ENCODE measurements around the gene CNN2. TPM values are rescaled to one million over a fixed set of nuclear protein-coding genes. Genes with fewer than 3 reads are reported as not detected.
A peak's percentile ranks its signal among the peaks of the same experiment; 100 is the strongest.

Gene CNN2
- total and polyA plus RNA-seq, 2 of the 13 experiments (the other 11 are each of a cell fraction or from before 2014, with no cell fraction given): 63.6 to 70.0 TPM

DNA sequence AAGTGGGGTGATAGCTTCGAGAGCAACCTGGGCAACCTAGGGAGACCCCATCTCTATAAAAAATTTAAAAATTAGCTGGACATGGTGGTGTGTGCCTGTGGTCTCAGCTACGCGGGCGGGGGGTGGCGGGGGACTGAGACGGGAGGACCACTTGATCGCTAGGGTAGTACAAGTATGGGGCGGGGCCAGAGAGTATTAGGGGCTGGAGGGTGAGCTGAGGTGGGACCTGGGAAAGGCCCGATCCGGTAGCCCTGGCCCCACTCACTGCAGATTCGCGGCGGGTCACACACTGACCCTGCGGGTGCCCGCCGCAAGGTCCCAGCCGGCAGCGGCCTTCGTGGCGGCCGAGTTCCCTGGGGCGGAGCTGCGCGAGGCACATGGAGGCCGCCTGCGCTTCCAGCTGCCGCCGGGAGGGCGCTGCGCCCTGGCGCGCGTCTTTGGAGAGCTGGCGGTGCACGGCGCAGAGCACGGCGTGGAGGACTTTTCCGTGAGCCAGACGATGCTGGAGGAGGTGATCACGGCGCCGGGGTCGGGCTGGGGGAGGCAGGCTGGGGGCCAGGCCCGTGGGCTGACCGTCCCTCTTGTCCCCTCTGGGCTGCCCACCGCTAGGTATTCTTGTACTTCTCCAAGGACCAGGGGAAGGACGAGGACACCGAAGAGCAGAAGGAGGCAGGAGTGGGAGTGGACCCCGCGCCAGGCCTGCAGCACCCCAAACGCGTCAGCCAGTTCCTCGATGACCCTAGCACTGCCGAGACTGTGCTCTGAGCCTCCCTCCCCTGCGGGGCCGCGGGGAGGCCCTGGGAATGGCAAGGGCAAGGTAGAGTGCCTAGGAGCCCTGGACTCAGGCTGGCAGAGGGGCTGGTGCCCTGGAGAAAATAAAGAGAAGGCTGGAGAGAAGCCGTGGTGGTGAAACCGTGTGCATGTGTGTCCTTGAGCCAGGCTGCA, 38.5 kb downstream of the CNN2 start (continued):
- TF ChIP-seq, protein P1, sequence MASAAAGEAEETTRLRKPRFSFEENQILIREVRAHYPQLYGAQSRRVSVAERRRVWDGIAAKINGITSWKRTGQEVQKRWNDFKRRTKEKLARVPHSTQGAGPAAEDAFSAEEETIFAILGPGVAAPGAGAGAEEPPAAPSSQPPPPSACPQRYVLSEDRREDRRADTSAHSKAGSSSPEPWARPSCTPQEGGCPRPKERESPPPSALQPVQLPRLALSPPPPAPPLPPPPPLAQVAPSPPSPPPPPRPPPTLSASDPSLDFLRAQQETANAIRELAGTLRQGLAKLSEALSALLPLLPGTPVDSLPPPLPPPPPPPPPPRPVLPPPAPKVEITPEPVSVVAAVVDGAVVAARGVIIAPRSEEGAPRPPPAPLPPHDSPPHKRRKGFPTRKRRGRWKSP (CRISPR knock-in tag; IDR thresholded peaks at IDR 0.05): peak; percentile 77; the same call in 1 of the 2 replicates
- TF ChIP-seq ZNF83 (CRISPR knock-in tag; IDR thresholded peaks at IDR 0.05; ENCODE audit: borderline replicate concordance) (no peak), TEAD3 (CRISPR knock-in tag; optimal IDR thresholded peaks at IDR 0.05; ENCODE audit: borderline replicate concordance) (peak; percentile 44), ERF (CRISPR knock-in tag; IDR thresholded peaks at IDR 0.05) (peak; percentile 33; the same call in 1 of the 2 replicates), ZNF138 (CRISPR knock-in tag; IDR thresholded peaks at IDR 0.05; ENCODE audit: low read depth) (no peak), ZNF232 (CRISPR knock-in tag; IDR thresholded peaks at IDR 0.05; ENCODE audit: borderline replicate concordance) (peak; percentile 81)

DNA sequence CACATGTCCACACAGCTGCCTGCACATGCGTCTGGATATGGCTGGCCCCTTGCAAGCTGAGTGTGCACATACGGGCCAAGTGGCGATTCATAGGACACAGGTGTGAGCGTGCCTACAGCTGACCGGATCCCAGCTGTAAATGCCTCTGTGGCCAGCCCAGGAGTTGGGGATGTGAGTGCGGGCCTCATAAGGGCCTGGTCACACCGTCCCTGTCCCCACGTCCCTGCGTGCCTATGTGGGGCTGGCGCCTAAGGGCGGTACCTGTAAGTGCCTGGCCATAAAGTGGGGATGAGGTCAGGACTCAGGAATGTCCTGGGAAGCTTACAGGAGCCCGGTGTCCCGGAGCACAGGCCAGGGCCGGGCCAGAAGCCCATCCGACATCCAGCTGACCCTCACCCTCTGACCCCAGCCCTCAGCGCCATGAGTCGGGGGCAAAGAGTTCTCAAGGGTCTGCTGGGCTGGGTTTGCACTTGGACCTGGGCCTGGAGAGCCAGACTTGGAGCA, 39.2 kb downstream of the CNN2 start:
- peak overlapping the region; percentile 6 for H3K27ac ChIP-seq (ENCODE audit: extremely low read length, insufficient read depth, low read length)
- H3K27me3 ChIP-seq (ENCODE audit: control insufficient read depth in 1 of 2, insufficient read depth in 2 of 2, low read length in 2 of 2): no peaks in the 10 kb centered on the region
- WGBS (ENCODE audit: low lambda C conversion rate): 8% methylated on average over 11 of the region's 17 CpGs
- no peaks in the 10 kb centered on the region for H3K36me3 ChIP-seq (replicated peaks in 1 of 2; ENCODE audit: control insufficient read depth in 1 of 2, insufficient read depth in 2 of 2, low read length in 2 of 2)
- no peaks in the 10 kb centered on the region for H3K79me2 ChIP-seq (ENCODE audit: insufficient read depth, low read length)
- H3K4me2 ChIP-seq (ENCODE audit: low read depth, low read length): peak overlapping the region; percentile 86
- ATAC-seq (peak; percentile 50), FAIRE-seq (no peak), DNase-seq (ENCODE audit: low spot score) (no peak)
- peak overlapping the region in 2 of 3 experiments; percentile 33 to 78; a peak in 4 of 6 replicates for H3K4me3 ChIP-seq (replicated peaks in 1 of 3; ENCODE audit: insufficient read depth in 1 of 3, low read depth in 2 of 3, low read length in 3 of 3)
- H3K9ac ChIP-seq (ENCODE audit: insufficient read depth, low read depth, low read length): no peak overlapping the region
- H2AFZ ChIP-seq (ENCODE audit: low read length): no peak overlapping the region
- no TSS peak for BruUV-seq (replicated peaks)
- no peaks in the 10 kb centered on the region for H3K9me3 ChIP-seq (ENCODE audit: low read length)
- H4K20me1 ChIP-seq (ENCODE audit: insufficient read depth, low read length): no peaks in the 10 kb centered on the region
- ChIA-PET POLR2A (interaction anchor here (0.7 to 2.7 kb wide), 8 partner anchors 10 to 39 kb away, joined by 3 to 10 read pairs (median 4); partner anchors contain the start of genes ABCA7 and GPX4), CTCF (ENCODE audit: low intra/inter-chr PET ratio, low total read pairs) (no interaction called here)
- intact Hi-C loops (cut with micrococcal nuclease; ENCODE audit: unreplicated experiment): no loop called here
- H3K4me1 ChIP-seq (ENCODE audit: insufficient read depth, low read length): peaks cover 37% of the 10 kb centered on the region
- in situ Hi-C loops (cut with HindIII; ENCODE audit: extremely low pct_ligation_motif_present, low pct_unique_long_range_greater_than_20kb): loop anchor here (5.0 kb wide), 1 partner anchor 37 kb away; the partner anchor contains the start of gene GPX4
- TF ChIP-seq, protein P2, sequence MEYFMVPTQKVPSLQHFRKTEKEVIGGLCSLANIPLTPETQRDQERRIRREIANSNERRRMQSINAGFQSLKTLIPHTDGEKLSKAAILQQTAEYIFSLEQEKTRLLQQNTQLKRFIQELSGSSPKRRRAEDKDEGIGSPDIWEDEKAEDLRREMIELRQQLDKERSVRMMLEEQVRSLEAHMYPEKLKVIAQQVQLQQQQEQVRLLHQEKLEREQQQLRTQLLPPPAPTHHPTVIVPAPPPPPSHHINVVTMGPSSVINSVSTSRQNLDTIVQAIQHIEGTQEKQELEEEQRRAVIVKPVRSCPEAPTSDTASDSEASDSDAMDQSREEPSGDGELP (IDR thresholded peaks at IDR 0.05; ENCODE audit: borderline replicate concordance, low read depth): peak; percentile 78; the same call in 1 of the 2 replicates
- no peak for TF ChIP-seq ATF7 (IDR thresholded peaks at IDR 0.05)
- TF ChIP-seq ATF7 (CRISPR knock-in tag; IDR thresholded peaks at IDR 0.05): peak; percentile 64; the same call in 1 of the 2 replicates
- TF ChIP-seq ATF7-NPFF (CRISPR knock-in tag; IDR thresholded peaks at IDR 0.05; ENCODE audit: low read depth): 0 out of 2 replicates have a peak, but pooled peaks have one; percentile 37
- TF ChIP-seq TCF7 (IDR thresholded peaks at IDR 0.05; ENCODE audit: low read depth): no peak
- TF ChIP-seq, protein P3, sequence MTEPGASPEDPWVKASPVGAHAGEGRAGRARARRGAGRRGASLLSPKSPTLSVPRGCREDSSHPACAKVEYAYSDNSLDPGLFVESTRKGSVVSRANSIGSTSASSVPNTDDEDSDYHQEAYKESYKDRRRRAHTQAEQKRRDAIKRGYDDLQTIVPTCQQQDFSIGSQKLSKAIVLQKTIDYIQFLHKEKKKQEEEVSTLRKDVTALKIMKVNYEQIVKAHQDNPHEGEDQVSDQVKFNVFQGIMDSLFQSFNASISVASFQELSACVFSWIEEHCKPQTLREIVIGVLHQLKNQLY (CRISPR knock-in tag; IDR thresholded peaks at IDR 0.05): no peak
- TF ChIP-seq ZNF572 (CRISPR knock-in tag; IDR thresholded peaks at IDR 0.05): 0 out of 2 replicates have a peak, but pooled peaks have one; percentile 9
- TF ChIP-seq ZC3H13 (CRISPR knock-in tag; IDR thresholded peaks at IDR 0.05): peak; percentile 86; the same call in 1 of the 2 replicates
- TF ChIP-seq CAMTA2 (CRISPR knock-in tag; IDR thresholded peaks at IDR 0.05; ENCODE audit: borderline replicate concordance): 0 out of 2 replicates have a peak, but pooled peaks have one; percentile 48
- no peak for TF ChIP-seq NONO (IDR thresholded peaks at IDR 0.05)
- peak; percentile 65; the same call in 1 of the 2 replicates for TF ChIP-seq NONO (CRISPR knock-in tag; conservative IDR thresholded peaks at IDR 0.05)
- peak; percentile 59; the same call in 1 of the 2 replicates for TF ChIP-seq ZNF776 (CRISPR knock-in tag; IDR thresholded peaks at IDR 0.05)

All from HepG2 (cell line).